Activated CD8-positive, alpha-beta memory T cell treated with anti-CD3 and anti-CD28 coated beads, Interleukin-2, amount 10 ng/mL, durations not matched to agents 7 days and 5 days (primary cell): ENCODE measurements around the gene XIRP1. TPM values are rescaled to one million over a fixed set of nuclear protein-coding genes. Genes with fewer than 3 reads are reported as not detected.

ENCODE experiments used
- ATAC-seq: fragments of 150-1000 bp; cut with Tn5 transposase; one replicate; pipeline ENCODE4 v1.10.0; 2021; ENCODE audit warnings: moderate library complexity
- CTCF ChIA-PET: fragments of 350-600 bp; sonication (Branson Sonifier 250); formaldehyde crosslinking; loops from one replicate; lab custom pipeline; 2021; ENCODE audit warnings: antibody characterized with exemption; lab: Charles Lee
- DNase-seq: peaks from one replicate; pipeline ENCODE4 v3.0.0-alpha.2; 2020
- H3K27ac Mint-ChIP-seq: one replicate; pipeline ENCODE4 v1.8.0; 2021; ENCODE audit warnings: mild to moderate bottlenecking, mixed read lengths
- H3K27me3 Mint-ChIP-seq: one replicate; pipeline ENCODE4 v1.8.0; 2021; ENCODE audit warnings: mixed read lengths
- H3K36me3 Mint-ChIP-seq: one replicate; pipeline ENCODE4 v1.8.0; 2021; ENCODE audit warnings: mild to moderate bottlenecking, mixed read lengths
- H3K4me1 Mint-ChIP-seq: one replicate; pipeline ENCODE4 v1.8.0; 2021; ENCODE audit warnings: mixed read lengths
- H3K4me3 Mint-ChIP-seq: one replicate; pipeline ENCODE4 v1.8.0; 2021; ENCODE audit warnings: mild to moderate bottlenecking, moderate library complexity, mixed read lengths
- H3K9me3 Mint-ChIP-seq: one replicate; pipeline ENCODE4 v1.8.0; 2022; ENCODE audit warnings: low read depth, mixed read lengths
- total RNA-seq, 2 experiments: library from RNA; stranded (reverse); gene quantifications; one replicate each; pipeline ENCODE4 v1.2.3, GENCODE V29; 2021

The XIRP1 gene
- total RNA-seq, 2 experiments from 2014 or later = 0.06 to 1.0 TPM

- Mint-ChIP-seq H3K27ac (no peak overlapping the region), H3K9me3 (no peaks in the 10 kb centered on the region)
Observed at GRCh38 chr3:39166932-39167532, 25.4 kb downstream of the XIRP1 start.

GRCh38 chr3:39166134-39166710, 26.2 kb downstream of the XIRP1 start:
- Mint-ChIP-seq H3K4me1 (peaks cover 5% of the 10 kb centered on the region), H3K36me3 (peaks cover 3% of the 10 kb centered on the region), H3K4me3 (no peak overlapping the region), H3K27me3 (no peaks in the 10 kb centered on the region), H3K27ac (no peak overlapping the region), H3K9me3 (no peaks in the 10 kb centered on the region)
- CTCF ChIA-PET = interaction anchor here (0.8 to 2.3 kb wide), 5 partner anchors 9 to 210 kb away, joined by 3 to 5 read pairs (median 4); no protein-coding TSS in a partner anchor
- ATAC-seq (no peak), DNase-seq (no peak)

More at GRCh38 chr3:39166932-39167532, 25.4 kb downstream of the XIRP1 start:
- CTCF ChIA-PET = interaction anchor here (1.0 to 2.3 kb wide), 4 partner anchors 9 to 66 kb away, joined by 3 to 5 read pairs (median 3); no protein-coding TSS in a partner anchor
- Mint-ChIP-seq H3K36me3 (peaks cover 3% of the 10 kb centered on the region), H3K4me3 (no peak overlapping the region), H3K4me1 (peaks cover 5% of the 10 kb centered on the region), H3K27me3 (no peaks in the 10 kb centered on the region)
- ATAC-seq = no peak
- no peak for DNase-seq

- Mint-ChIP-seq H3K27ac (no peak overlapping the region), H3K4me3 (no peak overlapping the region), H3K9me3 (no peaks in the 10 kb centered on the region), H3K4me1 (peaks cover 5% of the 10 kb centered on the region), H3K27me3 (no peaks in the 10 kb centered on the region), H3K36me3 (peaks cover 3% of the 10 kb centered on the region)
- CTCF ChIA-PET = interaction anchor here (0.8 to 2.3 kb wide), 4 partner anchors 10 to 211 kb away, joined by 3 to 5 read pairs (median 4); no protein-coding TSS in a partner anchor
- no peak for DNase-seq
- ATAC-seq = no peak
Observed at GRCh38 chr3:39165518-39165917, 26.9 kb downstream of the XIRP1 start.

GRCh38 chr3:39164414-39164813, 28.0 kb downstream of the XIRP1 start:
- ATAC-seq = no peak
- peaks cover 3% of the 10 kb centered on the region for H3K36me3 Mint-ChIP-seq
- peaks cover 5% of the 10 kb centered on the region for H3K4me1 Mint-ChIP-seq
- no peak for DNase-seq
- no peak overlapping the region for H3K27ac Mint-ChIP-seq
- no peaks in the 10 kb centered on the region for H3K9me3 Mint-ChIP-seq
- CTCF ChIA-PET = interaction anchor here (1.0 kb wide), 1 partner anchor 64 kb away, joined by 3 read pairs; no protein-coding TSS in a partner anchor
- H3K27me3 Mint-ChIP-seq = peaks cover 1% of the 10 kb centered on the region
- H3K4me3 Mint-ChIP-seq = no peak overlapping the region

- no peak for ATAC-seq
- DNase-seq = no peak
- H3K9me3 Mint-ChIP-seq = no peaks in the 10 kb centered on the region
- no peak overlapping the region for H3K27ac Mint-ChIP-seq
- CTCF ChIA-PET = interaction anchor here (0.7 to 1.8 kb wide), 5 partner anchors 10 to 133 kb away, joined by 3 to 8 read pairs (median 3); no protein-coding TSS in a partner anchor
- H3K4me3 Mint-ChIP-seq = no peak overlapping the region
- peaks cover 11% of the 10 kb centered on the region for H3K4me1 Mint-ChIP-seq
- peaks cover 23% of the 10 kb centered on the region for H3K27me3 Mint-ChIP-seq
- H3K36me3 Mint-ChIP-seq = peaks cover 2% of the 10 kb centered on the region
Observed at GRCh38 chr3:39158148-39158715, 34.2 kb downstream of the XIRP1 start.

- no peak for DNase-seq
- Mint-ChIP-seq H3K4me1 (peaks cover 14% of the 10 kb centered on the region), H3K27me3 (peaks cover 23% of the 10 kb centered on the region), H3K9me3 (no peaks in the 10 kb centered on the region), H3K27ac (no peak overlapping the region), H3K4me3 (no peak overlapping the region), H3K36me3 (peaks cover 2% of the 10 kb centered on the region)
- CTCF ChIA-PET = interaction anchor here (0.9 to 1.0 kb wide), 2 partner anchors 22 to 53 kb away, joined by 3 read pairs; no protein-coding TSS in a partner anchor
- ATAC-seq = no peak
Observed at GRCh38 chr3:39157359-39157758, 35.0 kb downstream of the XIRP1 start.

DNA sequence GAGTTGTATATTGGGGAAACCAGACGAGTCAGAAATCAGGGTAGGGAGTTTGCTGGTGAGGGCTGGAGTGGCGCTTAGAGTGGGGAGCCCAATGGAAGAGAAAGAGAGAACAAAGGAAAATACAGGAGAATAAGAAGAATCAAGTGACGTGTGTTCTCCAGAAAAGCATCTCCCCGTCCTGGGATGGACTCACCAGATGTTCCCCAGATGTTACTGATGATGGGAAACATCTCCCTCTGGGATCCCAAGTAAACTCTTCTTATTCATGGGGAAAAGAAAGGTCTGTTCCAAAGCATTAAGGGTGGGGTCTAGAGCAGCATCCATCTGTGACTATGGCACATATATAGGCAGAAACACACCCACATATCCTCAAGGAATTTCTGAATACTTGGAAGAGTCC, 36.0 kb downstream of the XIRP1 start:
- ATAC-seq (no peak), DNase-seq (no peak)
- Mint-ChIP-seq H3K27ac (no peak overlapping the region), H3K4me1 (peaks cover 22% of the 10 kb centered on the region), H3K36me3 (peaks cover 8% of the 10 kb centered on the region), H3K4me3 (no peak overlapping the region), H3K27me3 (peaks cover 23% of the 10 kb centered on the region), H3K9me3 (no peaks in the 10 kb centered on the region)
- CTCF ChIA-PET = interaction anchor here (1.0 to 1.2 kb wide), 2 partner anchors 23 to 135 kb away, joined by 3 read pairs; no protein-coding TSS in a partner anchor

DNA sequence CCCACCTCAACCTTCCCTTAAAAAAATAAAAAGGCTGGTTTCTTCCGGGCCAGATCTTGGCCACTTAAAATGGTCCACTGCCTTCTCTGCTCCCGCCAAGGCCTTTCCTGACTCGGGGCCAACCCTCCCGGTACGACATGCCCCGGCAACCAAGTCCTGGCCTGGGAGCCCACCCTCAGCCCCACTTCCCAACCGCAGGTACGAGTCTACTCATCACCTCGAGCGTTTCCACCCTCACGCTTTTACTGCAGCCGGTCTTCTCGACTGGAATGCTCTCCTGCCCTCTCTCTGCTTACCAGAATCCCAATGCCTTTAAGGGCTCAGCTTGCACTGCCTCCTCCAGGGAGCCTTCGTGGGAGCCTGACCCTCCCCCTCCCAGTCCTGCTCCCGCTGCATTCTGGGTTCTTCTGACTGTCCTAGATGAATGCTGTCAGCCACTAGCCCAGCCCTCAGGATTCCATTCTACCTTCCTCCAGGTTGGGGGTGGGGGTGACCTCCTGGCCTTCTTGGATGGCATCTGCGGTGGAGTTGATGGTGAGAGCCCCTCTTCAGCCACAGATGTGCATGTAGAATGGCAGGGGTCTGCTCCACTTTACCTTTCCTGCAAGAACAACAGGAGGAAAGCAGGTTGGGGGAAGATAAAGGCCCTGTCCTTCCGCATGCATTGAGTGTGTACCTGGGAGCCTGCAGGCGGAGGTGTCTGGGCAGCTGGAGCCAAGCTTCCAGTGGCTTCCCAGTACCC, 37.9 kb downstream of the XIRP1 start:
- H3K4me1 Mint-ChIP-seq = peaks cover 42% of the 10 kb centered on the region
- ATAC-seq (no peak), DNase-seq (no peak)
- peak overlapping the region; percentile 61 for H3K27ac Mint-ChIP-seq
- H3K36me3 Mint-ChIP-seq = peaks cover 8% of the 10 kb centered on the region
- no peaks in the 10 kb centered on the region for H3K9me3 Mint-ChIP-seq
- peaks cover 22% of the 10 kb centered on the region for H3K27me3 Mint-ChIP-seq
- CTCF ChIA-PET = interaction anchor here (0.6 to 0.9 kb wide), 2 partner anchors 15 to 18 kb away, joined by 3 read pairs; no protein-coding TSS in a partner anchor
- H3K4me3 Mint-ChIP-seq = peak overlapping the region; percentile 55

DNA sequence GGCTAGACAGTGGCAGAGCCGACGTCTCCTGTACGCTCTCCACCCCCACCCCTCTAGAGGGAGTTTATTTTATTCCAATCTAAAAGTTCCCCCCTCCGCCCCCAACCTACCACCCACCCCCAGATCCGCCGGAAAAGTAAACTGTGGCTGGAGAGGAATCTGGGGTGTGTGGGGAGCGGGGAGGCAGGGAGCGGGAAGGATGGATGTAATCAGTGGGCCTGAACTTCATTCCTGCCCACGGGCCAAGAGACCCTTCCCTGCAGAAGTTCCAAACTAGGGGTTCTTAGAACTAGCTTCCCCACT, 38.5 kb downstream of the XIRP1 start:
- CTCF ChIA-PET = interaction anchor here (0.6 kb wide), 1 partner anchor 16 kb away, joined by 3 read pairs; no protein-coding TSS in a partner anchor
- no peak for ATAC-seq
- Mint-ChIP-seq H3K27me3 (peaks cover 16% of the 10 kb centered on the region), H3K4me1 (peaks cover 47% of the 10 kb centered on the region), H3K4me3 (peak overlapping the region; percentile 55), H3K27ac (peak overlapping the region; percentile 61), H3K9me3 (no peaks in the 10 kb centered on the region), H3K36me3 (peaks cover 9% of the 10 kb centered on the region)
- DNase-seq = no peak

DNA sequence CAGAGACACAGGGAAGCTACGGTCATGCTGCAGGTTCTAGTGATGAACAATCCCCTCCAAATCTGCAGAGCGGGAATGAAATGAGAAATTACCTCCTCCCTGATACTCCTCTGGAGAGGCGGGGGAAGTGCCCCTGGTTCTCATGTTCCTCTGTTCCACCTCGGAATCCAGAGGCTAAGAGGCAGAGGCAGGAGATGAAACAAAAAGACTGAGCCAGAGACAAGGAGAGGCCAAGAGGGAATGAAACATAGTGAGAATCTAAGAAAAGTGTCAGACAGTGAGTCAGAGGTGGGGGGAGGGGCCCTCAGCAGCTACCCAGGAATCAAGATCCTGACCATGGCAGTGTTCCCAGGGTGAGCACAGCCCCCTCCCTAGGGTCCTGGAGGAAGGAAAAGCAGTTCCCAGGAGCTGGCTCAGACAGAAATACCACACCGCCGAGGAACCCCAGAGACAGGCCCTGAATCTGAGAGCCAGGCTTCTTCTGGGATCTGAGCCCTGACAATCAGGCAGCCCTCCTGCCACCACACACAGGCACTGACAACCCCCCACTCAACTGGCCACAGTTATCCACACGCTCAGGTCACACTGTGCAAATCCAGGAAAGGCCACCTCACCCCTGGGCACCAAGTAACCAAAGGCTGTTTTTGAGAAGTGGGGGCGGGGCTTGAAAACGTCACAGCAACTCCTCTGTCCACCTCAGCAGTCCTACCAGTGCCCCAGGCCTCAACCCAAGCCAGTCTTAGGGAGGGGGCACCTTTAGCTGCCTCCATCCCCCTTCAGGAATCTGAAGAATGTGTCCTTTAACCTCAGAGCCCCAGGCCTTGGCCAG, 41.4 kb downstream of the XIRP1 start:
- DNase-seq (peak; percentile 60), ATAC-seq (no peak)
- H3K27me3 Mint-ChIP-seq = no peaks in the 10 kb centered on the region
- peak overlapping the region; percentile 94 for H3K4me3 Mint-ChIP-seq
- H3K9me3 Mint-ChIP-seq = no peaks in the 10 kb centered on the region
- H3K4me1 Mint-ChIP-seq = peaks cover 76% of the 10 kb centered on the region
- CTCF ChIA-PET = interaction anchor here (1.1 to 2.2 kb wide), 3 partner anchors 21 to 88 kb away, joined by 3 to 8 read pairs (median 3); no protein-coding TSS in a partner anchor
- H3K36me3 Mint-ChIP-seq = peaks cover 20% of the 10 kb centered on the region
- peak overlapping the region; percentile 95 for H3K27ac Mint-ChIP-seq

GRCh38 chr3:39150148-39150802, 42.1 kb downstream of the XIRP1 start:
- CTCF ChIA-PET = interaction anchor here (1.0 to 2.2 kb wide), 3 partner anchors 21 to 28 kb away, joined by 3 to 8 read pairs (median 3); no protein-coding TSS in a partner anchor
- peak overlapping the region; percentile 94 for H3K4me3 Mint-ChIP-seq
- peaks cover 24% of the 10 kb centered on the region for H3K36me3 Mint-ChIP-seq
- ATAC-seq (no peak), DNase-seq (no peak)
- peaks cover 75% of the 10 kb centered on the region for H3K4me1 Mint-ChIP-seq
- peak overlapping the region; percentile 95 for H3K27ac Mint-ChIP-seq
- H3K27me3 Mint-ChIP-seq = no peaks in the 10 kb centered on the region
- no peaks in the 10 kb centered on the region for H3K9me3 Mint-ChIP-seq
